GM15510 (cell line): Measurements from ENCODE around the gene CHD3.

Experiments used
- POLR2A ChIP-seq: IDR thresholded peaks from 3 replicates; pipeline ENCODE4 v1.6.1; 2011; ENCODE audit warnings: borderline replicate concordance; ENCODE audit not compliant: insufficient read length; ENCODE audit errors: extremely low read depth

CHD3 gene

GRCh38 chr17:7888184-7888920 is at the start of gene CHD3:
CHD3 (plus strand) TSS chr17:7888789; CDS start chr17:7889001, 212 bp downstream.
- no peak for TF ChIP-seq POLR2A

GRCh38 chr17:7839190-7839875 is 49.3 kb upstream of the CHD3 start:
- no peak for TF ChIP-seq POLR2A

GRCh38 chr17:7839876-7840261 is 48.7 kb upstream of the CHD3 start:
- no peak for TF ChIP-seq POLR2A

GRCh38 chr17:7840441-7840840 is 48.1 kb upstream of the CHD3 start:
- no peak for TF ChIP-seq POLR2A

GRCh38 chr17:7840875-7841274 is 47.7 kb upstream of the CHD3 start:
- TF ChIP-seq POLR2A, result no peak

- TF ChIP-seq POLR2A, result no peak
Measured at GRCh38 chr17:7841396-7841914, 47.1 kb upstream of the CHD3 start.

- peak; percentile 25 for TF ChIP-seq POLR2A
Measured at GRCh38 chr17:7841915-7842379, 46.6 kb upstream of the CHD3 start.

- TF ChIP-seq POLR2A, result peak; percentile 34
Measured at GRCh38 chr17:7842380-7843256, 46.0 kb upstream of the CHD3 start.

GRCh38 chr17:7843257-7843535 is 45.4 kb upstream of the CHD3 start:
- TF ChIP-seq POLR2A, result no peak

GRCh38 chr17:7843536-7844291 is 44.9 kb upstream of the CHD3 start:
- TF ChIP-seq POLR2A, result peak; percentile 56

GRCh38 chr17:7844292-7845154 is 44.1 kb upstream of the CHD3 start:
- TF ChIP-seq POLR2A, result peak; percentile 54

- no peak for TF ChIP-seq POLR2A
Measured at GRCh38 chr17:7845359-7846062, 43.1 kb upstream of the CHD3 start.

- no peak for TF ChIP-seq POLR2A
Measured at GRCh38 chr17:7846063-7846735, 42.4 kb upstream of the CHD3 start.
